ENCODE data around the gene BSN.
"Not testable (repeated sequence)": the region's sequence is repeated elsewhere in the genome, so short reads cannot be mapped to it uniquely, and the experiment has no call there.

BSN gene

GRCh38 chr3:49675912-49676311 lies 121.6 kb downstream of the BSN start:
- no peak for DNase-seq

GRCh38 chr3:49680493-49681231 lies 126.4 kb downstream of the BSN start:
- DNase-seq, result no peak

- no peak for DNase-seq
Measured at GRCh38 chr3:49681232-49681522, 126.9 kb downstream of the BSN start.

- DNase-seq, result no peak
Measured at GRCh38 chr3:49681543-49681942, 127.3 kb downstream of the BSN start.

GRCh38 chr3:49683162-49683561 lies 128.9 kb downstream of the BSN start:
- no peak for DNase-seq

GRCh38 chr3:49684453-49684852 lies 130.2 kb downstream of the BSN start:
- not testable (repeated sequence) for DNase-seq

GRCh38 chr3:49685103-49685502 lies 130.8 kb downstream of the BSN start:
- not testable (repeated sequence) for DNase-seq

GRCh38 chr3:49685846-49686245 lies 131.6 kb downstream of the BSN start:
- DNase-seq, result not testable (repeated sequence)

- DNase-seq, result peak in 2 of 5 donors; percentile 17 to 31
Measured at GRCh38 chr3:49686346-49686745, 132.1 kb downstream of the BSN start.

GRCh38 chr3:49686769-49687423 lies 132.6 kb downstream of the BSN start:
- peak in 3 of 5 donors; percentile 24 to 32 (median 26) for DNase-seq

GRCh38 chr3:49687424-49687795 lies 133.1 kb downstream of the BSN start:
- not testable (repeated sequence) for DNase-seq

- DNase-seq, result not testable (repeated sequence)
Measured at GRCh38 chr3:49688338-49689045, 134.2 kb downstream of the BSN start.

GRCh38 chr3:49689046-49689907 lies 135.0 kb downstream of the BSN start, which contains the start of the genes MST1 and RNF123:
Gene MST1, minus strand, starts transcription at chr3:49689474. Its CDS starts 783 bp downstream, at chr3:49688691.
Gene RNF123, plus strand, starts transcription at chr3:49689557. Its CDS starts 1,609 bp downstream, at chr3:49691166.
- peak; percentile 82 to 91 (median 90) for DNase-seq

- DNase-seq, result not testable (repeated sequence)
Measured at GRCh38 chr3:49689908-49690624, 135.8 kb downstream of the BSN start.

GRCh38 chr3:49690856-49691255 lies 136.6 kb downstream of the BSN start:
- DNase-seq, result not testable (repeated sequence)

- DNase-seq, result not testable (repeated sequence)
Measured at GRCh38 chr3:49691481-49691880, 137.2 kb downstream of the BSN start.

- DNase-seq, result not testable (repeated sequence)
Measured at GRCh38 chr3:49694409-49695070, 140.3 kb downstream of the BSN start.

- not testable (repeated sequence) for DNase-seq
Measured at GRCh38 chr3:49695350-49696015, 141.2 kb downstream of the BSN start.

- DNase-seq, result no peak
Measured at GRCh38 chr3:49699281-49699979, 145.2 kb downstream of the BSN start.

- DNase-seq, result no peak
Measured at GRCh38 chr3:49700014-49700413, 145.7 kb downstream of the BSN start.
